Naive thymus-derived CD4-positive, alpha-beta T cell (primary cell): Measurements from ENCODE around the gene PARVA. TPM values are rescaled to one million over a fixed set of nuclear protein-coding genes. Genes with fewer than 3 reads are reported as not detected.

ENCODE experiments used
- ATAC-seq: fragments of 150-1000 bp; cut with Tn5 transposase; 2 replicates; pipeline ENCODE4 v1.10.0; 2021; ENCODE audit warnings: mild to moderate bottlenecking, moderate library complexity
- CTCF ChIA-PET: fragments of 350-600 bp; sonication (Branson Sonifier 250); formaldehyde crosslinking; loops from one replicate; lab custom pipeline; 2021; ENCODE audit warnings: antibody characterized with exemption; lab: Charles Lee
- POLR2A ChIA-PET: fragments of 350-600 bp; sonication (Branson Sonifier 250); formaldehyde crosslinking; loops from one replicate; lab custom pipeline; 2021; ENCODE audit warnings: antibody characterized with exemption, inconsistent platforms; lab: Charles Lee
- DNase-seq, 9 donors: peaks; one replicate each; pipeline versions ENCODE4 v3.0.0 to v3.0.0-alpha.2; 2020 to 2022; ENCODE audit warnings: mixed read lengths in 1 of 9
- H3K27ac ChIP-seq: one replicate; pipeline ENCODE4 v1.7.0; 2013; ENCODE audit warnings: mild to moderate bottlenecking, low read depth, low read length, moderate library complexity
- H3K27me3 ChIP-seq, 2 donors: one replicate each; pipeline ENCODE4 v1.7.0; 2013; ENCODE audit warnings: low read length in 2 of 2, mild to moderate bottlenecking in 2 of 2, moderate library complexity in 2 of 2; ENCODE audit not compliant: control insufficient read depth in 2 of 2, insufficient read depth in 2 of 2
- H3K36me3 ChIP-seq, 3 experiments: 1 replicate in 2 of 3; 2 replicates in 1 of 3; pipeline ENCODE4 v1.7.0; 2013; ENCODE audit warnings: low read length in 3 of 3, mild to moderate bottlenecking in 3 of 3, moderate library complexity in 1 of 3; ENCODE audit not compliant: insufficient read depth in 3 of 3, control insufficient read depth in 2 of 3
- H3K4me1 ChIP-seq, 2 donors: one replicate each; pipeline ENCODE4 v1.7.0; 2013; ENCODE audit warnings: low read length in 2 of 2, mild to moderate bottlenecking in 2 of 2, moderate library complexity in 1 of 2; ENCODE audit not compliant: control insufficient read depth in 2 of 2, insufficient read depth in 2 of 2
- H3K4me3 ChIP-seq: 2 replicates; pipeline ENCODE4 v1.7.0; 2013; ENCODE audit warnings: mild to moderate bottlenecking, low read length
- H3K9me3 ChIP-seq, 3 experiments: 1 replicate in 2 of 3; 2 replicates in 1 of 3; pipeline ENCODE4 v1.7.0; 2013; ENCODE audit warnings: low read length in 3 of 3; ENCODE audit not compliant: control insufficient read depth in 2 of 3
- H3K27ac Mint-ChIP-seq, 9 donors: one replicate each; pipeline ENCODE4 v1.8.0; 2020 to 2022; ENCODE audit warnings: mixed read lengths in 9 of 9, mild to moderate bottlenecking in 8 of 9, moderate library complexity in 5 of 9, inconsistent platforms in 2 of 9
- H3K27me3 Mint-ChIP-seq, 5 donors: one replicate each; pipeline ENCODE4 v1.8.0; 2021 to 2022; ENCODE audit warnings: mixed read lengths in 5 of 5, mild to moderate bottlenecking in 1 of 5
- H3K36me3 Mint-ChIP-seq, 5 donors: one replicate each; pipeline ENCODE4 v1.8.0; 2020 to 2022; ENCODE audit warnings: mixed read lengths in 5 of 5, mild to moderate bottlenecking in 3 of 5, inconsistent platforms in 1 of 5
- H3K4me1 Mint-ChIP-seq, 7 donors: one replicate each; pipeline ENCODE4 v1.8.0; 2020 to 2022; ENCODE audit warnings: mixed read lengths in 7 of 7, mild to moderate bottlenecking in 3 of 7, inconsistent platforms in 1 of 7
- H3K4me3 Mint-ChIP-seq, 10 donors: one replicate each; pipeline ENCODE4 v1.8.0; 2020 to 2022; ENCODE audit warnings: mild to moderate bottlenecking in 10 of 10, mixed read lengths in 10 of 10, moderate library complexity in 6 of 10, inconsistent platforms in 2 of 10
- H3K9me3 Mint-ChIP-seq, 11 donors: one replicate each; pipeline ENCODE4 v1.8.0; 2020 to 2022; ENCODE audit warnings: mixed read lengths in 11 of 11, mild to moderate bottlenecking in 4 of 11, inconsistent platforms in 1 of 11, moderate library complexity in 1 of 11
- intact Hi-C, 2 donors: fragments of 100-400 bp; cut with micrococcal nuclease; formaldehyde crosslinking; loops; one replicate each; pipeline ENCODE4 v1.15.1; 2023
- polyA plus RNA-seq, 2 donors: library from polyadenylated mRNA; unstranded; fragments of 300-500 nt; fragmentation: Illumina TruSeq; gene quantifications; one replicate each; pipeline ENCODE4 v1.2.3, GENCODE V29; 2021
- total RNA-seq, 6 experiments: library from RNA in 5 of 6; stranded (reverse) in 5 of 6; gene quantifications; 1 replicate in 5 of 6; 2 replicates in 1 of 6; pipeline ENCODE4 v1.2.3 and lab custom pipeline; 2021 to 2026

The PARVA gene
- total and polyA plus RNA-seq, 7 experiments from 2014 or later: 0.07 to 0.97 (median 0.69) TPM

DNA sequence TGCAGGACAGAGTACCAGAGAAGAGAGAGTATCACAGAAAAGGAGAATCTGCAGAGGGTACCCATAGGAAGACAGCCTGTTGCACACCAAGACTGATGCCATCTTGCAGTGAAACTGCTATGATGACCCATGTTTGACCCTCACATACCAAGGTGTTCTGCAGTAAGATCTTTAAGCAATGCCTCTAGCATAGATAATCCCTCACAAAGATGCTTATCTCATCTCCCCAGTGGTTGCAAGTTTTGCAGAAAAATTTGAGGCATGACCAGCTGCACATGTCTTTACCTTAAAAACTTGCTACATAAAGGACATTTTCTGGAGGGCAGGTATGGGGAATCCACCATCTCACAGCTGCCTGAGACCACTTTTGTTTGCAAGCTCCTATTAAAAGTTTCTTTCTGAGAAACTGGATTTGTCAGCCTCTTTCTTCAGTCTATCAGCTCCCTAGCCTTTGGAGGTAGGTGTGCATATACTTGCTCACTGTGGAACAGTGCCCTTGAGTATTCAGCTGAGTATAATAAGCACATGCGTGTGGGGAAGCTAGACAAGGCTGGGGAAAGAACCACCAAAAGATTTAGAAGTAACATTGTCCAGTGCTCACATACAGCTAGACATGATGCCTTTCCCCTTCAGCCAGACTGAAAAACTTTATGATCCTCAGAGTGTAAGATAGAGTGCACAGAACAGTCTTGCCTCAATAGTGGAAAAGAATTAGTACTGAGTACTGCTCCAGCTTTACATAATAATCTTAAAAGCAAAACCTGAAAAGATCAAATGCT is 196.5 kb downstream of the PARVA start:
- CTCF ChIA-PET: no interaction called here
- H3K4me3 Mint-ChIP-seq: no peak overlapping the region
- no peak for ATAC-seq
- no peaks in the 10 kb centered on the region for H3K4me1 ChIP-seq
- peaks cover 0 to 3% (median 0%) of the 10 kb centered on the region in 5 donors for H3K36me3 Mint-ChIP-seq
- no peak overlapping the region for H3K27ac ChIP-seq
- no peaks in the 10 kb centered on the region for H3K9me3 ChIP-seq
- POLR2A ChIA-PET: interaction anchor here (0.7 kb wide), 1 partner anchor 1196 kb away, joined by 5 read pairs; no protein-coding TSS in a partner anchor
- H3K27ac Mint-ChIP-seq: no peak overlapping the region
- intact Hi-C loops: no loop called here
- H3K27me3 Mint-ChIP-seq: peaks cover 25 to 49% (median 35%) of the 10 kb centered on the region in 5 donors
- H3K9me3 Mint-ChIP-seq: peaks cover 0 to 11% (median 0%) of the 10 kb centered on the region in 11 donors
- no peaks in the 10 kb centered on the region for H3K4me1 Mint-ChIP-seq
- H3K27me3 ChIP-seq: no peaks in the 10 kb centered on the region
- no peak for DNase-seq
- H3K36me3 ChIP-seq: no peaks in the 10 kb centered on the region
- H3K4me3 ChIP-seq: no peak overlapping the region

DNA sequence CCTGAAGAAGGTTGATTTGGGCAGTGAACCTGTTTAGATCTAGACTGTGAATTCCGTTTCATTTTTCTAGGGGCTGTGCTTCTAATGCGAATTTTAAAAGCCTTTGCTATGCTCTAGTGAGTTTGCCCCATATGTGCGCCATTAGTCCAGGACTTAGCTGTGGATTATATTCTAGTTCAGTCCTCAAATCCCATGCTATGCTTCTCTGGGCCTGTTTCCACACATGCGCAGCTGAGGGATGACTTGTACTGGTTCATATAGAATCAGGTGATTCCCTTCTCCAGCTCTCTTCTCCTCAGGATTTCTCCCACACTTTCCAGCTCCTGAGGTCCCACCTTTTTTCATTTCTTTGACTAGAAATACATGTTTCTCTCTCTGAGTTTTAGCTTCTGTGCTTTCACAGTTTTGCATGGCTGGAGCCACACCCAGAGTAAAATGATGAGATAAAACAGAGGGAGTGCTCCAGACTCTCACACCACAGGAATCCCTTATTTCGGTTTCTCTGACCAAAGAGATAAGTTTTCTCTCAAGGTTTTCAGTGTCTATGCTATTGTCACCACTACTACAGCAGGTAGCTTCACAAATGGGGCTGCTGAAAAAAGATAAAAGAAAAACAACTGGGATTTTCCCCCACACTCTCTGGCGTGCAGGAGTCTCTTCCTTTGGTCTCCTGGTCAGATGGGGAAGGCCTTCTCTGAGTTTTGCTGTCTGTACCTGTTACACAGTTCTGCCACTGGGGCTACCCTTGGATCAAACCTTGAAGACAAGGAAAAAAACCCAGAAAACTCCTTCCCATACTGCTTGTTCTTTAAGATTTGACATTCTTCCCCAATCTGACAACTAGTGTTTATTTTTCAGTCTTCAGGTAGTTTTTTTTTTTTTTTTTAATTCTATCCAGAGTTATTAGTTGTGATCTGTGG is 200.6 kb downstream of the PARVA start:
- no peak overlapping the region for H3K27ac Mint-ChIP-seq
- no peak overlapping the region for H3K4me3 Mint-ChIP-seq
- intact Hi-C loops: no loop called here
- ATAC-seq (no peak), DNase-seq (no peak)
- H3K36me3 Mint-ChIP-seq: peaks cover 0 to 3% (median 0%) of the 10 kb centered on the region in 5 donors
- H3K27me3 Mint-ChIP-seq: peaks cover 11 to 33% (median 12%) of the 10 kb centered on the region in 5 donors
- H3K27ac ChIP-seq: no peak overlapping the region
- no peaks in the 10 kb centered on the region for H3K4me1 ChIP-seq
- POLR2A ChIA-PET: no interaction called here
- H3K9me3 ChIP-seq: no peaks in the 10 kb centered on the region
- peaks cover 0 to 11% (median 0%) of the 10 kb centered on the region in 11 donors for H3K9me3 Mint-ChIP-seq
- CTCF ChIA-PET: no interaction called here
- no peak overlapping the region for H3K4me3 ChIP-seq
- H3K4me1 Mint-ChIP-seq: no peaks in the 10 kb centered on the region
- H3K27me3 ChIP-seq: no peaks in the 10 kb centered on the region
- no peaks in the 10 kb centered on the region for H3K36me3 ChIP-seq

DNA sequence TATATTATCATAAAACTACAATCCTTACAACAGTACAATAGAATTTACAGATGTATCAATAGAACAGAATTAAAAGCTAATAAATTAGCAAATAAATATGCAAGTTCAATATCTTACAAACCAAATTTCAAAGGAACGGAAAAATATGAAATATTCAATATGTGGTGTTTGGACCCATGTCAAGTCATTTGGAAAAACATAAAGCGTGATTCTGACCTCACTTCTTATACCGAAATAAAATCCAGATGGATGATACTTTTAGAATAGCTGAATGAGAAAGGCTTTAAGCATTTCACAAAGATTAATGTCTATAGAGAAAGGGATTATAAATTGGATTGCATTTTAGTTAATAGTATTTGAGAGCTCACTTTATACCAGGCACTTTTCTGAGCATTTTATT is 204.0 kb downstream of the PARVA start:
- Histone ChIP-seq H3K4me1 (no peaks in the 10 kb centered on the region), H3K27me3 (no peaks in the 10 kb centered on the region), H3K9me3 (no peaks in the 10 kb centered on the region), H3K36me3 (no peaks in the 10 kb centered on the region), H3K27ac (no peak overlapping the region), H3K4me3 (no peak overlapping the region)
- ATAC-seq: no peak
- Mint-ChIP-seq H3K27ac (no peak overlapping the region), H3K27me3 (peaks cover 11 to 26% (median 18%) of the 10 kb centered on the region in 5 donors), H3K9me3 (peaks cover 0 to 7% (median 0%) of the 10 kb centered on the region in 11 donors), H3K4me3 (no peak overlapping the region), H3K4me1 (peaks cover 0 to 4% (median 0%) of the 10 kb centered on the region in 7 donors), H3K36me3 (no peaks in the 10 kb centered on the region)
- ChIA-PET POLR2A (no interaction called here), CTCF (no interaction called here)
- intact Hi-C loops: loop anchor here in 1 of 2 donors (10.0 kb wide), 1 partner anchor 227 kb away; no protein-coding TSS in a partner anchor
- no peak for DNase-seq

DNA sequence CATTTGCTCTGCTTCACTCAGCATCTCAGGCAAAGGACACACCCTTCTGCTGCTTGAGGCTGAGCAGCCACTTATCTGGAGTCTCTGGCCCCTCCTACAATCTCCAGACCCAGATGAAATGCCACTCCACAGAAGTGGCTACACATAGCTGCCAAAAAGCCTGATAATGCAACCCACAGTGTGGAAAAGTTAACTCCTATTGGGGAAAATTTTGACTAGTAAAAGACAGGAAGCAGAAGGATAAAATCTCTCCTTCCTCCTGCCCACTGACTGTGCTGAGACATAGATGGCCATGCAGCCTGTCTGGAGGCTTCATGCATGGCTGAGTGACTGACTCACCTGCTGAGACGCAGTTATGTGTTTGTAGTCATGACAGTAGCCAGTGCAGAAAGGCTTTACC is 204.6 kb downstream of the PARVA start:
- H3K36me3 ChIP-seq: no peaks in the 10 kb centered on the region
- ChIA-PET POLR2A (no interaction called here), CTCF (no interaction called here)
- ATAC-seq (no peak), DNase-seq (no peak)
- H3K36me3 Mint-ChIP-seq: no peaks in the 10 kb centered on the region
- peaks cover 0 to 5% (median 0%) of the 10 kb centered on the region in 11 donors for H3K9me3 Mint-ChIP-seq
- intact Hi-C loops: loop anchor here in 1 of 2 donors (10.0 kb wide), 1 partner anchor 227 kb away; no protein-coding TSS in a partner anchor
- H3K27ac Mint-ChIP-seq: no peak overlapping the region
- H3K9me3 ChIP-seq: no peaks in the 10 kb centered on the region
- H3K4me1 Mint-ChIP-seq: peaks cover 0 to 6% (median under 1%) of the 10 kb centered on the region in 7 donors
- H3K4me1 ChIP-seq: no peaks in the 10 kb centered on the region
- no peak overlapping the region for H3K4me3 Mint-ChIP-seq
- H3K27me3 Mint-ChIP-seq: peaks cover 11 to 22% (median 18%) of the 10 kb centered on the region in 5 donors
- H3K27me3 ChIP-seq: no peaks in the 10 kb centered on the region
- no peak overlapping the region for H3K4me3 ChIP-seq
- no peak overlapping the region for H3K27ac ChIP-seq
